HG03457 (cell line): ENCODE results near the gene TUBGCP3.
A peak's percentile ranks its signal among the peaks of the same experiment; 100 is the strongest.
"Not testable (repeated sequence)": the region's sequence is repeated elsewhere in the genome, so short reads cannot be mapped to it uniquely, and the experiment has no call there.

ENCODE experiments used
- ATAC-seq: cut with Tn5 transposase; IDR thresholded peaks from one replicate; pipeline ENCODE4 v1.9.1; 2021; ENCODE audit warnings: moderate number of reproducible peaks; ENCODE audit not compliant: unreplicated experiment

Gene TUBGCP3

GRCh38 chr13:112587764-112588489 lies at the start of gene TUBGCP3:
Gene TUBGCP3, minus strand, starts transcription at chr13:112588153. Its CDS starts 173 bp downstream, at chr13:112587980.
- peak; percentile 78 for ATAC-seq

- no peak for ATAC-seq
These were observed 49.3 kb upstream of the TUBGCP3 start for GRCh38 chr13:112637017-112637801.

- ATAC-seq: no peak
These were observed 48.5 kb upstream of the TUBGCP3 start for GRCh38 chr13:112636401-112636975.

- no peak for ATAC-seq
These were observed 47.4 kb upstream of the TUBGCP3 start for GRCh38 chr13:112635323-112635722.

- ATAC-seq: no peak
These were observed 46.1 kb upstream of the TUBGCP3 start for GRCh38 chr13:112634102-112634501.

- not testable (repeated sequence) for ATAC-seq
These were observed 42.3 kb upstream of the TUBGCP3 start for GRCh38 chr13:112630226-112630625.

GRCh38 chr13:112629161-112629560 lies 41.2 kb upstream of the TUBGCP3 start:
- no peak for ATAC-seq

- not testable (repeated sequence) for ATAC-seq
These were observed 39.7 kb upstream of the TUBGCP3 start for GRCh38 chr13:112627613-112628012.

- ATAC-seq: no peak
These were observed 39.2 kb upstream of the TUBGCP3 start for GRCh38 chr13:112627161-112627560.

GRCh38 chr13:112626761-112627160 lies 38.8 kb upstream of the TUBGCP3 start:
- ATAC-seq: no peak

- ATAC-seq: no peak
These were observed 38.2 kb upstream of the TUBGCP3 start for GRCh38 chr13:112626124-112626523.

- no peak for ATAC-seq
These were observed 37.7 kb upstream of the TUBGCP3 start for GRCh38 chr13:112625698-112626097.

- no peak for ATAC-seq
These were observed 36.9 kb upstream of the TUBGCP3 start for GRCh38 chr13:112624602-112625430.

GRCh38 chr13:112624040-112624439 lies 36.1 kb upstream of the TUBGCP3 start:
- ATAC-seq: no peak

GRCh38 chr13:112623051-112623711 lies 35.2 kb upstream of the TUBGCP3 start:
- no peak for ATAC-seq

GRCh38 chr13:112622375-112622774 lies 34.4 kb upstream of the TUBGCP3 start:
- no peak for ATAC-seq

- peak; percentile 63 for ATAC-seq
These were observed 32.0 kb upstream of the TUBGCP3 start for GRCh38 chr13:112619730-112620631.

GRCh38 chr13:112618501-112618900 lies 30.5 kb upstream of the TUBGCP3 start:
- no peak for ATAC-seq

GRCh38 chr13:112617754-112618375 lies 29.9 kb upstream of the TUBGCP3 start:
- no peak for ATAC-seq
